ENCODE results near the gene BTG2. TPM values are rescaled to one million over a fixed set of nuclear protein-coding genes. Genes with fewer than 3 reads are reported as not detected.

BTG2 gene
- total RNA-seq, 4 donors from 2014 or later = 41.9 to 82.1 (median 51.9) TPM

DNA sequence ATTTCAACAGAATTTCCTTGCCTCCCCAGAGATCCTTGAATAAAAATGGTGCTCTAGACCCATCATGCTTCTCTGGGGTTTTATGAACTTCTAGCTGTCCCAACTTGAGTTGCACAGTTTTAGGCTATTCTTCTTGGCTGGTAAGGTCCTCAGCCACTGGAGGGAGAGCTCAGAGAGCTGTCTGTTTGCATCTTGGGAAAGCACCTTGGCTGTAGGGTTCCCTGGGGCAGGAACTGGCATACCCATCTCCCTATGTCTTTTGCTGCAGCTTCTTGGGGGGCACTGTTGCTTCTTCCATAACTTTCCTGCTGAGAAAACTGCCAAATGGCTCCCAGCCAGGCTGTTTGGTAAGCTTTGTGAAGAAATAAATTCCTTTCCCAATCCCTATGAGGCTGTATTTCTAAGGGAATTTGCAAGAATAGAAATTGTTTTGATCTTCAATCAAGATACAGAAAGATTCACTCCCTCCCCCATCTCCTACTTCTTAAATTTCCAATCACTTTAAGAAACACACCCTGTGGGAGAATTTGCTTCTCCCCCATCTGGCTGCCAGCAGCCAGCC lies 53.8 kb downstream of the BTG2 start:
- H3K27ac ChIP-seq = no peak overlapping the region
- intact Hi-C loops (cut with DNase I) = no loop called here
- no peaks in the 10 kb centered on the region for H3K36me3 ChIP-seq
- H3K27me3 ChIP-seq = no peaks in the 10 kb centered on the region
- H3K4me3 ChIP-seq (replicated peaks in 1 of 3) = no peak overlapping the region
- TF ChIP-seq, protein P1, sequence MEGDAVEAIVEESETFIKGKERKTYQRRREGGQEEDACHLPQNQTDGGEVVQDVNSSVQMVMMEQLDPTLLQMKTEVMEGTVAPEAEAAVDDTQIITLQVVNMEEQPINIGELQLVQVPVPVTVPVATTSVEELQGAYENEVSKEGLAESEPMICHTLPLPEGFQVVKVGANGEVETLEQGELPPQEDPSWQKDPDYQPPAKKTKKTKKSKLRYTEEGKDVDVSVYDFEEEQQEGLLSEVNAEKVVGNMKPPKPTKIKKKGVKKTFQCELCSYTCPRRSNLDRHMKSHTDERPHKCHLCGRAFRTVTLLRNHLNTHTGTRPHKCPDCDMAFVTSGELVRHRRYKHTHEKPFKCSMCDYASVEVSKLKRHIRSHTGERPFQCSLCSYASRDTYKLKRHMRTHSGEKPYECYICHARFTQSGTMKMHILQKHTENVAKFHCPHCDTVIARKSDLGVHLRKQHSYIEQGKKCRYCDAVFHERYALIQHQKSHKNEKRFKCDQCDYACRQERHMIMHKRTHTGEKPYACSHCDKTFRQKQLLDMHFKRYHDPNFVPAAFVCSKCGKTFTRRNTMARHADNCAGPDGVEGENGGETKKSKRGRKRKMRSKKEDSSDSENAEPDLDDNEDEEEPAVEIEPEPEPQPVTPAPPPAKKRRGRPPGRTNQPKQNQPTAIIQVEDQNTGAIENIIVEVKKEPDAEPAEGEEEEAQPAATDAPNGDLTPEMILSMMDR (IDR thresholded peaks at IDR 0.05) = no peak
- TF ChIP-seq POLR2A (IDR thresholded peaks at IDR 0.05) = no peak
- H3K9me3 ChIP-seq = no peaks in the 10 kb centered on the region
- DNase-seq = peak in 1 of 2 donors; percentile 28
- H3K4me1 ChIP-seq = peaks cover 5 to 11% of the 10 kb centered on the region in 2 donors

Small RNAs within 50 kb of the gene (small RNA-seq; reads per million reads assigned to genes)
- gene AL359837.1 (not detected), gene RNU6-487P (not detected)

Other genes starting within 250 kb of the BTG2 start
- gene MYOG, start 219.5 kb upstream of the BTG2 start, total RNA-seq = not detected
- gene ADORA1, start 177.8 kb upstream of the BTG2 start, total RNA-seq = 10 to 100 TPM in 2 of 4 donors, 1 to 10 TPM in 1, under 1 TPM in 1; 0.94 to 25.6 (median 6.8) TPM
- under 1 TPM in 2 of 4 donors, not detected in 2; 0.11 to 0.75 TPM for gene MYBPH, start 129.7 kb upstream of the BTG2 start, total RNA-seq
- 10 to 100 TPM in 1 of 4 donors, 1 to 10 TPM in 3; 1.2 to 42.9 (median 4.4) TPM for gene CHI3L1, start 118.8 kb upstream of the BTG2 start, total RNA-seq
- gene CHIT1, start 75.8 kb upstream of the BTG2 start, total RNA-seq = 1 to 10 TPM in 2 of 4 donors, under 1 TPM in 1, not detected in 1; 0.45 to 9.0 (median 1.2) TPM
- 100 to 1,000 TPM in 3 of 4 donors, 10 to 100 TPM in 1; 67.7 to 173 (median 111) TPM for gene FMOD, start 45.6 kb downstream of the BTG2 start, total RNA-seq
- 10 to 100 TPM; 17.5 to 86.1 (median 35.4) TPM for gene PRELP, start 170.3 kb downstream of the BTG2 start, total RNA-seq
- gene OPTC, start 188.6 kb downstream of the BTG2 start, total RNA-seq = not detected

Data from thyroid gland (tissue), 4 donors.